Activated naive CD8-positive, alpha-beta T cell (primary cell): ENCODE results near the gene RORC.
"Not testable (repeated sequence)": the region's sequence is repeated elsewhere in the genome, so short reads cannot be mapped to it uniquely, and the experiment has no call there.

Source experiments
- H3K27ac Mint-ChIP-seq: one replicate; pipeline ENCODE4 v1.8.0; 2021; ENCODE audit warnings: mixed read lengths
- H3K27me3 Mint-ChIP-seq: one replicate; pipeline ENCODE4 v1.8.0; 2021; ENCODE audit warnings: mixed read lengths
- H3K36me3 Mint-ChIP-seq: one replicate; pipeline ENCODE4 v1.8.0; 2021; ENCODE audit warnings: mixed read lengths
- H3K4me1 Mint-ChIP-seq: one replicate; pipeline ENCODE4 v1.8.0; 2021; ENCODE audit warnings: low read depth, mixed read lengths
- H3K4me3 Mint-ChIP-seq: one replicate; pipeline ENCODE4 v1.8.0; 2021; ENCODE audit warnings: mild to moderate bottlenecking, mixed read lengths
- H3K9me3 Mint-ChIP-seq: one replicate; pipeline ENCODE4 v1.8.0; 2021; ENCODE audit warnings: low read depth, mixed read lengths

RORC gene

GRCh38 chr1:151831605-151832004 lies at the start of gene RORC:
Gene RORC, minus strand, starts transcription at chr1:151831802. Its CDS starts 38 bp downstream, at chr1:151831764.
- Mint-ChIP-seq H3K27me3 (no peaks in the 10 kb centered on the region), H3K4me3 (no peak within 1 kb of the TSS), H3K36me3 (no peaks in the 10 kb centered on the region), H3K4me1 (peaks cover 69% of the 10 kb centered on the region), H3K9me3 (no peaks in the 10 kb centered on the region), H3K27ac (no peak within 1 kb of the TSS)

- Mint-ChIP-seq H3K4me1 (peaks cover 15% of the 10 kb centered on the region), H3K9me3 (no peaks in the 10 kb centered on the region), H3K27me3 (no peaks in the 10 kb centered on the region), H3K4me3 (no peak overlapping the region), H3K36me3 (peaks cover 3% of the 10 kb centered on the region), H3K27ac (peak overlapping the region; percentile 81)
Measured at GRCh38 chr1:151875419-151876097, 44.0 kb upstream of the RORC start.

- H3K4me1 Mint-ChIP-seq: peaks cover 18% of the 10 kb centered on the region
- not testable (repeated sequence) for H3K9me3 Mint-ChIP-seq, H3K36me3 Mint-ChIP-seq, H3K4me3 Mint-ChIP-seq, H3K27me3 Mint-ChIP-seq
- peak overlapping the region; percentile 43 for H3K27ac Mint-ChIP-seq
Measured at GRCh38 chr1:151872776-151873175, 41.2 kb upstream of the RORC start.

- H3K27me3 Mint-ChIP-seq: no peaks in the 10 kb centered on the region
- H3K27ac Mint-ChIP-seq: peak overlapping the region; percentile 30
- H3K4me1 Mint-ChIP-seq: peaks cover 18% of the 10 kb centered on the region
- H3K36me3 Mint-ChIP-seq: peaks cover 3% of the 10 kb centered on the region
- no peaks in the 10 kb centered on the region for H3K9me3 Mint-ChIP-seq
- no peak overlapping the region for H3K4me3 Mint-ChIP-seq
Measured at GRCh38 chr1:151871284-151872030, 39.9 kb upstream of the RORC start.

GRCh38 chr1:151868486-151868885 lies 36.9 kb upstream of the RORC start:
- H3K4me3 Mint-ChIP-seq: no peak overlapping the region
- H3K36me3 Mint-ChIP-seq: no peaks in the 10 kb centered on the region
- H3K27me3 Mint-ChIP-seq: no peaks in the 10 kb centered on the region
- no peaks in the 10 kb centered on the region for H3K9me3 Mint-ChIP-seq
- peaks cover 7% of the 10 kb centered on the region for H3K4me1 Mint-ChIP-seq
- no peak overlapping the region for H3K27ac Mint-ChIP-seq

- Mint-ChIP-seq H3K27ac (peak overlapping the region; percentile 5), H3K4me1 (peaks cover 7% of the 10 kb centered on the region), H3K27me3 (no peaks in the 10 kb centered on the region), H3K4me3 (no peak overlapping the region), H3K9me3 (no peaks in the 10 kb centered on the region), H3K36me3 (no peaks in the 10 kb centered on the region)
Measured at GRCh38 chr1:151867765-151868411, 36.3 kb upstream of the RORC start.

- no peaks in the 10 kb centered on the region for H3K27me3 Mint-ChIP-seq
- H3K36me3 Mint-ChIP-seq: no peaks in the 10 kb centered on the region
- H3K9me3 Mint-ChIP-seq: no peaks in the 10 kb centered on the region
- no peak overlapping the region for H3K27ac Mint-ChIP-seq
- H3K4me1 Mint-ChIP-seq: peaks cover 7% of the 10 kb centered on the region
- H3K4me3 Mint-ChIP-seq: no peak overlapping the region
Measured at GRCh38 chr1:151867321-151867720, 35.7 kb upstream of the RORC start.

GRCh38 chr1:151864411-151864810 lies 32.8 kb upstream of the RORC start:
- Mint-ChIP-seq H3K27me3 (no peaks in the 10 kb centered on the region), H3K4me1 (peaks cover 7% of the 10 kb centered on the region), H3K36me3 (no peaks in the 10 kb centered on the region), H3K4me3 (no peak overlapping the region), H3K9me3 (no peaks in the 10 kb centered on the region), H3K27ac (no peak overlapping the region)

GRCh38 chr1:151862604-151863003 lies 31.0 kb upstream of the RORC start:
- Mint-ChIP-seq H3K9me3 (no peaks in the 10 kb centered on the region), H3K27ac (no peak overlapping the region), H3K4me1 (no peaks in the 10 kb centered on the region), H3K27me3 (no peaks in the 10 kb centered on the region), H3K36me3 (no peaks in the 10 kb centered on the region), H3K4me3 (no peak overlapping the region)

GRCh38 chr1:151860504-151861187 lies 29.0 kb upstream of the RORC start:
- no peaks in the 10 kb centered on the region for H3K9me3 Mint-ChIP-seq
- H3K27me3 Mint-ChIP-seq: no peaks in the 10 kb centered on the region
- no peak overlapping the region for H3K4me3 Mint-ChIP-seq
- peaks cover 2% of the 10 kb centered on the region for H3K36me3 Mint-ChIP-seq
- no peaks in the 10 kb centered on the region for H3K4me1 Mint-ChIP-seq
- no peak overlapping the region for H3K27ac Mint-ChIP-seq

- Mint-ChIP-seq H3K36me3 (peaks cover 2% of the 10 kb centered on the region), H3K9me3 (no peaks in the 10 kb centered on the region), H3K4me3 (no peak overlapping the region), H3K4me1 (no peaks in the 10 kb centered on the region), H3K27me3 (no peaks in the 10 kb centered on the region), H3K27ac (no peak overlapping the region)
Measured at GRCh38 chr1:151859891-151860293, 28.3 kb upstream of the RORC start.

GRCh38 chr1:151858886-151859665 lies 27.5 kb upstream of the RORC start:
- H3K36me3 Mint-ChIP-seq: peaks cover 2% of the 10 kb centered on the region
- H3K27me3 Mint-ChIP-seq: no peaks in the 10 kb centered on the region
- H3K9me3 Mint-ChIP-seq: no peaks in the 10 kb centered on the region
- H3K4me1 Mint-ChIP-seq: no peaks in the 10 kb centered on the region
- no peak overlapping the region for H3K4me3 Mint-ChIP-seq
- no peak overlapping the region for H3K27ac Mint-ChIP-seq

- Mint-ChIP-seq H3K4me1 (no peaks in the 10 kb centered on the region), H3K9me3 (no peaks in the 10 kb centered on the region), H3K27ac (no peak overlapping the region), H3K4me3 (no peak overlapping the region), H3K36me3 (peaks cover 2% of the 10 kb centered on the region), H3K27me3 (no peaks in the 10 kb centered on the region)
Measured at GRCh38 chr1:151858030-151858746, 26.6 kb upstream of the RORC start.

- Mint-ChIP-seq H3K4me1 (no peaks in the 10 kb centered on the region), H3K27ac (no peak overlapping the region), H3K4me3 (no peak overlapping the region), H3K36me3 (peaks cover 2% of the 10 kb centered on the region), H3K9me3 (no peaks in the 10 kb centered on the region), H3K27me3 (no peaks in the 10 kb centered on the region)
Measured at GRCh38 chr1:151855933-151856332, 24.3 kb upstream of the RORC start.
